Osteoblast (primary cell): ENCODE measurements around the gene ETV6. TPM values are rescaled to one million over a fixed set of nuclear protein-coding genes. Genes with fewer than 3 reads are reported as not detected.

Source experiments
- DNase-seq: peaks from one replicate; pipeline ENCODE4 v3.0.0; 2011; ENCODE audit warnings: low spot score, mixed read lengths; ENCODE audit not compliant: insufficient read length; ENCODE audit errors: missing footprints
- H2AFZ ChIP-seq: 2 replicates; pipeline ENCODE4 v1.6.0; 2011; ENCODE audit warnings: mild to moderate bottlenecking, low read length
- H3K27ac ChIP-seq: 2 replicates; pipeline ENCODE4 v1.5.1; 2011; ENCODE audit warnings: mild to moderate bottlenecking, low read depth, low read length, moderate library complexity
- H3K27me3 ChIP-seq: 2 replicates; pipeline ENCODE4 v1.6.0; 2012; ENCODE audit warnings: mild to moderate bottlenecking, control low read depth, inconsistent platforms, low read length, moderate library complexity; ENCODE audit not compliant: insufficient read depth
- H3K36me3 ChIP-seq: 2 replicates; pipeline ENCODE4 v1.5.1; 2011; ENCODE audit warnings: mild to moderate bottlenecking, low read length, control low read depth, moderate library complexity; ENCODE audit not compliant: insufficient read depth
- H3K4me1 ChIP-seq: 2 replicates; pipeline ENCODE4 v1.5.1; 2011; ENCODE audit warnings: mild to moderate bottlenecking, low read length, control low read depth, moderate library complexity; ENCODE audit not compliant: insufficient read depth
- H3K4me2 ChIP-seq: 2 replicates; pipeline ENCODE4 v1.6.0; 2011; ENCODE audit warnings: mild to moderate bottlenecking, low read length; ENCODE audit not compliant: insufficient read depth
- H3K4me3 ChIP-seq: fragments of 200-600 bp; sonication (generic); 3 replicates; pipeline ENCODE4 v1.5.1; 2012; ENCODE audit warnings: mild to moderate bottlenecking, low read length, inconsistent platforms; ENCODE audit not compliant: insufficient read depth
- H3K79me2 ChIP-seq: 2 replicates; pipeline ENCODE4 v1.6.0; 2012; ENCODE audit warnings: mild to moderate bottlenecking, low read length, control low read depth, inconsistent platforms; ENCODE audit not compliant: insufficient read depth
- H3K9me3 ChIP-seq: 2 replicates; pipeline ENCODE4 v1.5.1; 2011; ENCODE audit warnings: low read depth, low read length, control low read depth
- H4K20me1 ChIP-seq: 2 replicates; pipeline ENCODE4 v1.6.0; 2012; ENCODE audit warnings: mild to moderate bottlenecking, low read length, control low read depth; ENCODE audit not compliant: insufficient read depth
- CTCF ChIP-seq: IDR thresholded peaks from 2 replicates; pipeline ENCODE4 v1.5.1; 2011; ENCODE audit warnings: mild to moderate bottlenecking, low read depth, low read length, moderate library complexity; ENCODE audit errors: extremely low read depth
- total RNA-seq: library from RNA; depleted of rRNA; stranded (reverse); fragments of >200 nt; gene quantifications from 2 replicates; pipeline ENCODE4 v1.2.3, GENCODE V29; 2012

Gene ETV6
- total RNA-seq, 1 donor, result 16.3 TPM

- no peaks in the 10 kb centered on the region for H3K27me3 ChIP-seq
- no peak overlapping the region for H3K27ac ChIP-seq
- H3K9me3 ChIP-seq, result no peaks in the 10 kb centered on the region
- no peak overlapping the region for H2AFZ ChIP-seq
- H3K4me3 ChIP-seq, result no peak overlapping the region
- H3K4me1 ChIP-seq, result peaks cover 19% of the 10 kb centered on the region
- H3K79me2 ChIP-seq, result peaks cover 78% of the 10 kb centered on the region
- no peak for DNase-seq
- H3K36me3 ChIP-seq, result no peaks in the 10 kb centered on the region
- H3K4me2 ChIP-seq, result no peak overlapping the region
- H4K20me1 ChIP-seq, result peaks cover 34% of the 10 kb centered on the region
- TF ChIP-seq CTCF, result no peak
Measured at GRCh38 chr12:11686120-11686519, 36.6 kb downstream of the ETV6 start.

GRCh38 chr12:11687528-11687927, 38.1 kb downstream of the ETV6 start:
- H3K4me2 ChIP-seq, result no peak overlapping the region
- no peaks in the 10 kb centered on the region for H3K9me3 ChIP-seq
- DNase-seq, result no peak
- H3K27me3 ChIP-seq, result no peaks in the 10 kb centered on the region
- peaks cover 33% of the 10 kb centered on the region for H4K20me1 ChIP-seq
- H3K36me3 ChIP-seq, result no peaks in the 10 kb centered on the region
- H3K79me2 ChIP-seq, result peaks cover 85% of the 10 kb centered on the region
- TF ChIP-seq CTCF, result no peak
- H3K4me1 ChIP-seq, result peaks cover 19% of the 10 kb centered on the region
- H3K4me3 ChIP-seq, result no peak overlapping the region
- H3K27ac ChIP-seq, result no peak overlapping the region
- no peak overlapping the region for H2AFZ ChIP-seq

GRCh38 chr12:11688379-11688778, 38.9 kb downstream of the ETV6 start:
- Histone ChIP-seq H3K4me1 (peaks cover 19% of the 10 kb centered on the region), H3K27ac (peak overlapping the region; percentile 21), H3K79me2 (peaks cover 83% of the 10 kb centered on the region), H3K27me3 (no peaks in the 10 kb centered on the region), H3K4me2 (peak overlapping the region; percentile 3), H2AFZ (no peak overlapping the region), H3K36me3 (no peaks in the 10 kb centered on the region), H3K4me3 (no peak overlapping the region), H3K9me3 (no peaks in the 10 kb centered on the region), H4K20me1 (peaks cover 31% of the 10 kb centered on the region)
- DNase-seq, result no peak
- TF ChIP-seq CTCF, result no peak

- H2AFZ ChIP-seq, result no peak overlapping the region
- H3K36me3 ChIP-seq, result no peaks in the 10 kb centered on the region
- peak overlapping the region; percentile 21 for H3K27ac ChIP-seq
- no peak for DNase-seq
- no peaks in the 10 kb centered on the region for H3K27me3 ChIP-seq
- H3K4me2 ChIP-seq, result peak overlapping the region; percentile 3
- no peak for TF ChIP-seq CTCF
- peaks cover 83% of the 10 kb centered on the region for H3K79me2 ChIP-seq
- H3K4me3 ChIP-seq, result no peak overlapping the region
- peaks cover 33% of the 10 kb centered on the region for H4K20me1 ChIP-seq
- H3K4me1 ChIP-seq, result peaks cover 19% of the 10 kb centered on the region
- H3K9me3 ChIP-seq, result no peaks in the 10 kb centered on the region
Measured at GRCh38 chr12:11688831-11689230, 39.4 kb downstream of the ETV6 start.
